Gastroesophageal sphincter (tissue), 3 donors: Measurements from ENCODE around the gene DNAJC22.

Source experiments
- POLR2AphosphoS5 ChIP-seq: sonication (generic); formaldehyde crosslinking; IDR thresholded peaks from one replicate; pipeline ENCODE4 v1.6.1; 2017; ENCODE audit warnings: antibody characterized with exemption
- TF ChIP-seq, protein P1 (sequence below), 4 experiments: fragments of 200-600 bp in 2 of 4; fragments of 450-650 bp in 2 of 4; sonication (generic) in 1 of 4; IDR thresholded peaks; one replicate each; pipeline ENCODE4 v1.5.1; 2017 to 2019; ENCODE audit warnings: antibody characterized with exemption in 4 of 4, mild to moderate bottlenecking in 2 of 4, moderate library complexity in 2 of 4

DNA sequence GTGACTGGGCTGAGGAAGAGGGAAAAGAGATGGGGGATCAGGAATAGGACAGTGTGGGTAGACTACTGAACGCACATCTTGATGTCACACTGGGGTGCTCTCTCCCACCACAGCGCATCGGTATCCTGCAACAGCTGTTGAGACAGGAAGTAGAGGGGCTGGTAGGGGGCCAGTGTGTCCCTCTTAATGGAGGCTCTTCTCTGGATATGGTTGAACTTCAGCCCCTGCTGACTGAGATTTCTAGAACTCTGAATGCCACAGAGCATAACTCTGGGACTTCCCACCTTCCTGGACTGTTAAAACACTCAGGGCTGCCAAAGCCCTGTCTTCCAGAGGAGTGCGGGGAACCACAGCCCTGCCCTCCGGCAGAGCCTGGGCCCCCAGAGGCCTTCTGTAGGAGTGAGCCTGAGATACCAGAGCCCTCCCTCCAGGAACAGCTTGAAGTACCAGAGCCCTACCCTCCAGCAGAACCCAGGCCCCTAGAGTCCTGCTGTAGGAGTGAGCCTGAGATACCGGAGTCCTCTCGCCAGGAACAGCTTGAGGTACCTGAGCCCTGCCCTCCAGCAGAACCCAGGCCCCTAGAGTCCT is 16.6 kb upstream of the DNAJC22 start:
- TF ChIP-seq, protein P1, sequence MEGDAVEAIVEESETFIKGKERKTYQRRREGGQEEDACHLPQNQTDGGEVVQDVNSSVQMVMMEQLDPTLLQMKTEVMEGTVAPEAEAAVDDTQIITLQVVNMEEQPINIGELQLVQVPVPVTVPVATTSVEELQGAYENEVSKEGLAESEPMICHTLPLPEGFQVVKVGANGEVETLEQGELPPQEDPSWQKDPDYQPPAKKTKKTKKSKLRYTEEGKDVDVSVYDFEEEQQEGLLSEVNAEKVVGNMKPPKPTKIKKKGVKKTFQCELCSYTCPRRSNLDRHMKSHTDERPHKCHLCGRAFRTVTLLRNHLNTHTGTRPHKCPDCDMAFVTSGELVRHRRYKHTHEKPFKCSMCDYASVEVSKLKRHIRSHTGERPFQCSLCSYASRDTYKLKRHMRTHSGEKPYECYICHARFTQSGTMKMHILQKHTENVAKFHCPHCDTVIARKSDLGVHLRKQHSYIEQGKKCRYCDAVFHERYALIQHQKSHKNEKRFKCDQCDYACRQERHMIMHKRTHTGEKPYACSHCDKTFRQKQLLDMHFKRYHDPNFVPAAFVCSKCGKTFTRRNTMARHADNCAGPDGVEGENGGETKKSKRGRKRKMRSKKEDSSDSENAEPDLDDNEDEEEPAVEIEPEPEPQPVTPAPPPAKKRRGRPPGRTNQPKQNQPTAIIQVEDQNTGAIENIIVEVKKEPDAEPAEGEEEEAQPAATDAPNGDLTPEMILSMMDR (IDR thresholded peaks at IDR 0.05): no peak
- TF ChIP-seq POLR2AphosphoS5: no peak
